ENCODE measurements around the gene WIPI1. TPM values are rescaled to one million over a fixed set of nuclear protein-coding genes. Genes with fewer than 3 reads are reported as not detected.

WIPI1 gene
- total RNA-seq, 1 donor from 2014 or later: 39.0 TPM

GRCh38 chr17:68424861-68425260 lies 32.4 kb downstream of the WIPI1 start:
- H3K27ac Mint-ChIP-seq: peak overlapping the region; percentile 23
- no peaks in the 10 kb centered on the region for H3K9me3 Mint-ChIP-seq
- H3K4me1 Mint-ChIP-seq (ENCODE audit: unreplicated experiment): no peaks in the 10 kb centered on the region
- H3K36me3 Mint-ChIP-seq: peaks cover 17% of the 10 kb centered on the region
- no peak overlapping the region for H3K4me3 Mint-ChIP-seq
- no peaks in the 10 kb centered on the region for H3K27me3 Mint-ChIP-seq
- no peak for TF ChIP-seq CTCF (conservative IDR thresholded peaks at IDR 0.05)
- DNase-seq (ENCODE audit: extremely low spot score, unreplicated experiment): no peak

GRCh38 chr17:68424203-68424602 lies 33.1 kb downstream of the WIPI1 start:
- no peak overlapping the region for H3K27ac Mint-ChIP-seq
- H3K4me3 Mint-ChIP-seq: no peak overlapping the region
- no peak for DNase-seq (ENCODE audit: extremely low spot score, unreplicated experiment)
- H3K36me3 Mint-ChIP-seq: peaks cover 19% of the 10 kb centered on the region
- H3K9me3 Mint-ChIP-seq: no peaks in the 10 kb centered on the region
- no peaks in the 10 kb centered on the region for H3K4me1 Mint-ChIP-seq (ENCODE audit: unreplicated experiment)
- TF ChIP-seq CTCF (conservative IDR thresholded peaks at IDR 0.05): no peak
- H3K27me3 Mint-ChIP-seq: no peaks in the 10 kb centered on the region

GRCh38 chr17:68423251-68423650 lies 34.0 kb downstream of the WIPI1 start:
- Mint-ChIP-seq H3K9me3 (no peaks in the 10 kb centered on the region), H3K4me3 (no peak overlapping the region), H3K36me3 (peaks cover 19% of the 10 kb centered on the region), H3K27ac (no peak overlapping the region), H3K27me3 (no peaks in the 10 kb centered on the region), H3K4me1 (ENCODE audit: unreplicated experiment) (no peaks in the 10 kb centered on the region)
- no peak for TF ChIP-seq CTCF (conservative IDR thresholded peaks at IDR 0.05)
- DNase-seq (ENCODE audit: extremely low spot score, unreplicated experiment): no peak

GRCh38 chr17:68422821-68423220 lies 34.5 kb downstream of the WIPI1 start:
- peaks cover 19% of the 10 kb centered on the region for H3K36me3 Mint-ChIP-seq
- no peaks in the 10 kb centered on the region for H3K4me1 Mint-ChIP-seq (ENCODE audit: unreplicated experiment)
- no peak for DNase-seq (ENCODE audit: extremely low spot score, unreplicated experiment)
- H3K27ac Mint-ChIP-seq: no peak overlapping the region
- H3K27me3 Mint-ChIP-seq: no peaks in the 10 kb centered on the region
- no peak for TF ChIP-seq CTCF (conservative IDR thresholded peaks at IDR 0.05)
- no peaks in the 10 kb centered on the region for H3K9me3 Mint-ChIP-seq
- H3K4me3 Mint-ChIP-seq: no peak overlapping the region

- Mint-ChIP-seq H3K27ac (no peak overlapping the region), H3K27me3 (no peaks in the 10 kb centered on the region), H3K4me1 (ENCODE audit: unreplicated experiment) (no peaks in the 10 kb centered on the region), H3K36me3 (peaks cover 24% of the 10 kb centered on the region), H3K9me3 (peaks cover 5% of the 10 kb centered on the region), H3K4me3 (no peak overlapping the region)
- no peak for DNase-seq (ENCODE audit: extremely low spot score, unreplicated experiment)
- no peak for TF ChIP-seq CTCF (conservative IDR thresholded peaks at IDR 0.05)
These were observed 35.8 kb downstream of the WIPI1 start for GRCh38 chr17:68421486-68421885.

GRCh38 chr17:68420065-68420464 lies 37.2 kb downstream of the WIPI1 start:
- Mint-ChIP-seq H3K9me3 (peaks cover 5% of the 10 kb centered on the region), H3K27ac (no peak overlapping the region), H3K4me3 (no peak overlapping the region), H3K27me3 (no peaks in the 10 kb centered on the region), H3K4me1 (ENCODE audit: unreplicated experiment) (no peaks in the 10 kb centered on the region), H3K36me3 (peaks cover 24% of the 10 kb centered on the region)
- TF ChIP-seq CTCF (conservative IDR thresholded peaks at IDR 0.05): no peak
- DNase-seq (ENCODE audit: extremely low spot score, unreplicated experiment): no peak

Data from type B pancreatic cell (in vitro differentiated cells).